Osteocyte (in vitro differentiated cells): ENCODE measurements around the gene RAP2A. TPM values are rescaled to one million over a fixed set of nuclear protein-coding genes. Genes with fewer than 3 reads are reported as not detected.

Experiments
- DNase-seq: peaks from one replicate; pipeline ENCODE4 v3.0.0; 2021; ENCODE audit warnings: mixed read lengths; ENCODE audit not compliant: unreplicated experiment; ENCODE audit errors: extremely low spot score
- H3K27ac Mint-ChIP-seq: one replicate; pipeline ENCODE4 v1.8.0; 2021; ENCODE audit warnings: mild to moderate bottlenecking, mixed read lengths; ENCODE audit not compliant: unreplicated experiment
- H3K27me3 Mint-ChIP-seq: one replicate; pipeline ENCODE4 v1.8.0; 2021; ENCODE audit warnings: mixed read lengths; ENCODE audit not compliant: unreplicated experiment
- H3K36me3 Mint-ChIP-seq: one replicate; pipeline ENCODE4 v1.8.0; 2021; ENCODE audit warnings: mixed read lengths; ENCODE audit not compliant: unreplicated experiment
- H3K4me1 Mint-ChIP-seq: one replicate; pipeline ENCODE4 v1.8.0; 2021; ENCODE audit warnings: mixed read lengths; ENCODE audit not compliant: unreplicated experiment
- H3K4me3 Mint-ChIP-seq: one replicate; pipeline ENCODE4 v1.8.0; 2021; ENCODE audit warnings: mild to moderate bottlenecking, moderate library complexity, mixed read lengths; ENCODE audit not compliant: unreplicated experiment
- H3K9me3 Mint-ChIP-seq: one replicate; pipeline ENCODE4 v1.8.0; 2021; ENCODE audit warnings: mixed read lengths; ENCODE audit not compliant: unreplicated experiment
- total RNA-seq: library from RNA; stranded (reverse); gene quantifications from 2 replicates; pipeline ENCODE4 v1.2.1, GENCODE V29; 2021
- TF ChIP-seq, protein P1 (sequence below): fragments of 200-600 bp; sonication (generic); IDR thresholded peaks from 2 replicates; pipeline ENCODE4 v1.5.0; 2021; ENCODE audit warnings: antibody characterized with exemption, mild to moderate bottlenecking, moderate library complexity

The RAP2A gene
- total RNA-seq, 1 donor from 2014 or later, result 27.9 TPM

DNA sequence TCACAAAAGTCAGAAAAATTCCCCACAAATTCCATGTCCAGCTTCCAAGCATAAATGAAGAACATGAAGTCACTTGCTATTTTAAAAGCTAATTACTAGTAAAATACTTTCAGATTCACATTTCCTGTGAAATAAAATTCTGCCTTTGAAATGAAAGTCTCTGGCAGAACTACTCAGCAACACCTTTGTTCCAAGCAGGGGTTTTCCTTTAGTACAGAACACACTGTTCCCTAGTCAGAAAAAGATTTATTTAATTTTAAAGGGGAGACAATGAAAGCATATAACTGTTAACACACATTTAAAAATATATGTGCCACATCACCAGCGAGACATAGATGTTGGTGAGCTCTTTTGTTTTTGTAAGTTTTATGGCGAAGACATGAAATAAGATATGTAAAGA lies 26.4 kb upstream of the RAP2A start:
- TF ChIP-seq, protein P1, sequence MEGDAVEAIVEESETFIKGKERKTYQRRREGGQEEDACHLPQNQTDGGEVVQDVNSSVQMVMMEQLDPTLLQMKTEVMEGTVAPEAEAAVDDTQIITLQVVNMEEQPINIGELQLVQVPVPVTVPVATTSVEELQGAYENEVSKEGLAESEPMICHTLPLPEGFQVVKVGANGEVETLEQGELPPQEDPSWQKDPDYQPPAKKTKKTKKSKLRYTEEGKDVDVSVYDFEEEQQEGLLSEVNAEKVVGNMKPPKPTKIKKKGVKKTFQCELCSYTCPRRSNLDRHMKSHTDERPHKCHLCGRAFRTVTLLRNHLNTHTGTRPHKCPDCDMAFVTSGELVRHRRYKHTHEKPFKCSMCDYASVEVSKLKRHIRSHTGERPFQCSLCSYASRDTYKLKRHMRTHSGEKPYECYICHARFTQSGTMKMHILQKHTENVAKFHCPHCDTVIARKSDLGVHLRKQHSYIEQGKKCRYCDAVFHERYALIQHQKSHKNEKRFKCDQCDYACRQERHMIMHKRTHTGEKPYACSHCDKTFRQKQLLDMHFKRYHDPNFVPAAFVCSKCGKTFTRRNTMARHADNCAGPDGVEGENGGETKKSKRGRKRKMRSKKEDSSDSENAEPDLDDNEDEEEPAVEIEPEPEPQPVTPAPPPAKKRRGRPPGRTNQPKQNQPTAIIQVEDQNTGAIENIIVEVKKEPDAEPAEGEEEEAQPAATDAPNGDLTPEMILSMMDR, result no peak

DNA sequence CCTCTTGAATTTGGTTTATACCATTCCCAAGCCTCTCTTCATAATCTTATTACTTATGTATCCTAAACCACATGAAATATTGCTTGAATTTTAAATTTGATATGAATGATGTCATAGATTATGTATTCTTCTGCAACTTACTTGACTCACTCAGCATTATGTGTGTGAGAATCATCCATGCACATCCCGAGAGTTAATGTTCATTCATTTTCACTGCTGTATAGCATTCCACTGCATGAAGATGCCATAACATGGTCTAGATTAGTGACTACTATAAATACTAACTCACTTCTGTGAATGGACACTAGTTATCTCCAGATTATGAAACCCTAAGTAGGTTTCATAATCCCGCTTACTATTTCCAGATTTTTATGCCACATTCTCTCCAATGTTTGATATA lies 25.0 kb upstream of the RAP2A start:
- H3K4me3 Mint-ChIP-seq, result no peak overlapping the region
- H3K9me3 Mint-ChIP-seq, result no peaks in the 10 kb centered on the region
- no peaks in the 10 kb centered on the region for H3K36me3 Mint-ChIP-seq
- TF ChIP-seq, protein P1, result no peak
- no peak overlapping the region for H3K27ac Mint-ChIP-seq
- no peaks in the 10 kb centered on the region for H3K4me1 Mint-ChIP-seq
- H3K27me3 Mint-ChIP-seq, result peaks cover 11% of the 10 kb centered on the region
- DNase-seq, result no peak

More for the DNA sequence above, 26.4 kb upstream of the RAP2A start:
- H3K36me3 Mint-ChIP-seq, result no peaks in the 10 kb centered on the region
- no peak overlapping the region for H3K27ac Mint-ChIP-seq
- no peaks in the 10 kb centered on the region for H3K9me3 Mint-ChIP-seq
- H3K4me1 Mint-ChIP-seq, result no peaks in the 10 kb centered on the region
- no peak overlapping the region for H3K4me3 Mint-ChIP-seq
- DNase-seq, result no peak
- peaks cover 11% of the 10 kb centered on the region for H3K27me3 Mint-ChIP-seq

GRCh38 chr13:97411984-97412383 lies 22.0 kb upstream of the RAP2A start:
- Mint-ChIP-seq H3K4me1 (no peaks in the 10 kb centered on the region), H3K27ac (no peak overlapping the region), H3K27me3 (peaks cover 8% of the 10 kb centered on the region), H3K36me3 (no peaks in the 10 kb centered on the region), H3K4me3 (no peak overlapping the region), H3K9me3 (no peaks in the 10 kb centered on the region)
- DNase-seq, result no peak
- TF ChIP-seq, protein P1, result no peak

- H3K27me3 Mint-ChIP-seq, result peaks cover 6% of the 10 kb centered on the region
- H3K36me3 Mint-ChIP-seq, result no peaks in the 10 kb centered on the region
- no peak for DNase-seq
- no peaks in the 10 kb centered on the region for H3K9me3 Mint-ChIP-seq
- no peak overlapping the region for H3K27ac Mint-ChIP-seq
- TF ChIP-seq, protein P1, result no peak
- no peaks in the 10 kb centered on the region for H3K4me1 Mint-ChIP-seq
- H3K4me3 Mint-ChIP-seq, result no peak overlapping the region
Observed at GRCh38 chr13:97413694-97414093, 20.3 kb upstream of the RAP2A start.

GRCh38 chr13:97414392-97414791 lies 19.6 kb upstream of the RAP2A start:
- no peaks in the 10 kb centered on the region for H3K27me3 Mint-ChIP-seq
- no peak overlapping the region for H3K27ac Mint-ChIP-seq

More at GRCh38 chr13:97414392-97414791, 19.6 kb upstream of the RAP2A start:
- Mint-ChIP-seq H3K4me1 (no peaks in the 10 kb centered on the region), H3K4me3 (no peak overlapping the region), H3K36me3 (no peaks in the 10 kb centered on the region), H3K9me3 (no peaks in the 10 kb centered on the region)
- TF ChIP-seq, protein P1, result no peak
- DNase-seq, result no peak
